Measurements from ENCODE around the gene GABRP. TPM values are rescaled to one million over a fixed set of nuclear protein-coding genes. Genes with fewer than 3 reads are reported as not detected.
"Not testable (repeated sequence)": the region's sequence is repeated elsewhere in the genome, so short reads cannot be mapped to it uniquely, and the experiment has no call there.

The GABRP gene
- total RNA-seq, 1 donor from 2014 or later, result not detected

GRCh38 chr5:170832241-170832640 is 48.7 kb downstream of the GABRP start:
- no peak overlapping the region for H3K9ac ChIP-seq
- no peaks in the 10 kb centered on the region for H3K9me3 ChIP-seq (ENCODE audit: low read depth)
- peak; percentile 24 for DNase-seq (ENCODE audit: low spot score)
- no peaks in the 10 kb centered on the region for H3F3A ChIP-seq (ENCODE audit: low read depth)
- Mint-ChIP-seq H3K27me3 (ENCODE audit: insufficient read depth, low read depth) (peaks cover 7% of the 10 kb centered on the region), H3K9me3 (peaks cover 4% of the 10 kb centered on the region), H3K27ac (no peak overlapping the region), H3K4me3 (no peak overlapping the region), H3K4me1 (no peaks in the 10 kb centered on the region), H3K36me3 (no peaks in the 10 kb centered on the region)
- H3K27me3 ChIP-seq, result no peaks in the 10 kb centered on the region
- TF ChIP-seq EZH2 (IDR thresholded peaks at IDR 0.05), result no peak
- TF ChIP-seq EZH2phosphoT487 (IDR thresholded peaks at IDR 0.05), result no peak
- no peak for TF ChIP-seq CTCF (IDR thresholded peaks at IDR 0.05)
- H3K4me1 ChIP-seq, result no peaks in the 10 kb centered on the region
- H3K4me3 ChIP-seq, result no peak overlapping the region
- H3K79me2 ChIP-seq (ENCODE audit: low read depth), result no peaks in the 10 kb centered on the region
- H3K4me2 ChIP-seq, result no peak overlapping the region
- no peaks in the 10 kb centered on the region for H4K20me1 ChIP-seq (ENCODE audit: low read depth)
- H2AFZ ChIP-seq (replicated peaks), result peak overlapping the region; percentile 76
- no peak overlapping the region for H3K27ac ChIP-seq
- no peaks in the 10 kb centered on the region for H3K36me3 ChIP-seq

DNA sequence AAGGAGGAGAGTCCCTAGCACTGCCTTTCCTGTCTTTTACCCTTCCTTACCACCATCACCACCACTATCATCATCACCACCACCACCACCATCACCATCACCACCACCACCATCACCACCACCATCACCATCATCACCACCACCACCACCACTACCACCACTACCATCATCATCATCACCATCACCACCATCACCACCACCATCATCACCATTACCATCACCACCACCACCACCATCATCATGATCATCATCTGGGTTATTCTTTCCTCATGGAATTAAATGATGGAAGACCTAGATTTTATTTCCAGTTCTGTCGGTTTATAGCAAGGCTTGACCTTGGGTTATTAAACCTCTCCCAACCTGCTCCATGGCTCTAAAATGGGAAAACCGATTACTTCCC is 50.5 kb downstream of the GABRP start:
- not testable (repeated sequence) for H3K27me3 ChIP-seq; H3K4me2 ChIP-seq; DNase-seq (ENCODE audit: low spot score); H3K4me1 Mint-ChIP-seq; H3K36me3 ChIP-seq; H3K4me3 Mint-ChIP-seq; H3K79me2 ChIP-seq (ENCODE audit: low read depth); H3K27me3 Mint-ChIP-seq (ENCODE audit: insufficient read depth, low read depth); H2AFZ ChIP-seq (replicated peaks); H3K9me3 ChIP-seq (ENCODE audit: low read depth); H3K9ac ChIP-seq; H3K4me1 ChIP-seq; H3K36me3 Mint-ChIP-seq; H3K9me3 Mint-ChIP-seq; H3K4me3 ChIP-seq; H3K27ac Mint-ChIP-seq; H3F3A ChIP-seq (ENCODE audit: low read depth); H4K20me1 ChIP-seq (ENCODE audit: low read depth); H3K27ac ChIP-seq

GRCh38 chr5:170836226-170836625 is 52.7 kb downstream of the GABRP start:
- H3K79me2 ChIP-seq (ENCODE audit: low read depth), result no peaks in the 10 kb centered on the region
- no peak overlapping the region for H3K27ac ChIP-seq
- no peak overlapping the region for H3K9ac ChIP-seq
- H3K4me3 Mint-ChIP-seq, result no peak overlapping the region
- H3K27me3 Mint-ChIP-seq (ENCODE audit: insufficient read depth, low read depth), result peaks cover 7% of the 10 kb centered on the region
- H3K4me2 ChIP-seq, result no peak overlapping the region
- no peaks in the 10 kb centered on the region for H3K27me3 ChIP-seq
- H3K36me3 ChIP-seq, result no peaks in the 10 kb centered on the region
- no peaks in the 10 kb centered on the region for H3F3A ChIP-seq (ENCODE audit: low read depth)
- H3K27ac Mint-ChIP-seq, result no peak overlapping the region
- no peak for DNase-seq (ENCODE audit: low spot score)
- H3K36me3 Mint-ChIP-seq, result no peaks in the 10 kb centered on the region
- H3K4me3 ChIP-seq, result no peak overlapping the region
- no peaks in the 10 kb centered on the region for H3K4me1 Mint-ChIP-seq
- peaks cover 2% of the 10 kb centered on the region for H3K9me3 Mint-ChIP-seq
- H4K20me1 ChIP-seq (ENCODE audit: low read depth), result no peaks in the 10 kb centered on the region
- no peaks in the 10 kb centered on the region for H3K9me3 ChIP-seq (ENCODE audit: low read depth)
- TF ChIP-seq EZH2phosphoT487 (IDR thresholded peaks at IDR 0.05) (no peak), CTCF (IDR thresholded peaks at IDR 0.05) (no peak), EZH2 (IDR thresholded peaks at IDR 0.05) (no peak)
- no peak overlapping the region for H2AFZ ChIP-seq (replicated peaks)
- H3K4me1 ChIP-seq, result no peaks in the 10 kb centered on the region

DNA sequence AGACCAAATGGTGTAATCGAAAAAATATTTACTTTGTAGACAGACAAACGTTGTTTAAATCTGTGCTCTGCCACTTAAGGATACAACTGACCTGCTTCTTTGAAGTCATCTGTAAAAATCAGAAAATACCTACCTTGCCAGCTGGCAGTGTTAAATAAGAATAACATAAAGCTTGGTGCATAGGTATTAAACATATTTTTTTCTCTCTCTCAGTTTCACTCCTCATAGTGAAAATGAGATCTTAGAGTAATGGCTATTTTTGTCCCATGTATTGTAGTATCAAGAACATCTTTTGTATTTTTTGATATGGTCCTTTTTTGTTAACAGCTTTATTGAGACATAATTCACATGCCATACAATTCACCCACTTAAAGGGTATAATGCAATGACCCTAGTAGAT is 60.3 kb downstream of the GABRP start:
- no peaks in the 10 kb centered on the region for H3K4me1 ChIP-seq
- Mint-ChIP-seq H3K27me3 (ENCODE audit: insufficient read depth, low read depth) (peaks cover 2% of the 10 kb centered on the region), H3K4me1 (no peaks in the 10 kb centered on the region), H3K27ac (no peak overlapping the region), H3K4me3 (no peak overlapping the region), H3K9me3 (no peaks in the 10 kb centered on the region), H3K36me3 (no peaks in the 10 kb centered on the region)
- H3K9me3 ChIP-seq (ENCODE audit: low read depth), result no peaks in the 10 kb centered on the region
- no peaks in the 10 kb centered on the region for H3K79me2 ChIP-seq (ENCODE audit: low read depth)
- no peaks in the 10 kb centered on the region for H3F3A ChIP-seq (ENCODE audit: low read depth)
- H2AFZ ChIP-seq (replicated peaks), result no peak overlapping the region
- DNase-seq (ENCODE audit: low spot score), result no peak
- TF ChIP-seq EZH2 (IDR thresholded peaks at IDR 0.05) (no peak), EZH2phosphoT487 (IDR thresholded peaks at IDR 0.05) (no peak), CTCF (IDR thresholded peaks at IDR 0.05) (no peak)
- no peaks in the 10 kb centered on the region for H3K36me3 ChIP-seq
- H4K20me1 ChIP-seq (ENCODE audit: low read depth), result no peaks in the 10 kb centered on the region
- H3K27me3 ChIP-seq, result no peaks in the 10 kb centered on the region
- H3K4me3 ChIP-seq, result no peak overlapping the region
- H3K9ac ChIP-seq, result no peak overlapping the region
- H3K27ac ChIP-seq, result no peak overlapping the region
- no peak overlapping the region for H3K4me2 ChIP-seq

All from neural progenitor cell (in vitro differentiated cells).